GM12878 (cell line): ENCODE measurements around the gene ANO3. TPM values are rescaled to one million over a fixed set of nuclear protein-coding genes. Genes with fewer than 3 reads are reported as not detected.

Experiments
- ATAC-seq: fragments of 200-7000 bp; cut with Tn5 transposase; 3 replicates; pipeline ENCODE4 v1.9.1; 2020; ENCODE audit warnings: mild to moderate bottlenecking, moderate library complexity
- BruUV-seq: library from RNA; stranded (reverse); fragments of 400-500 nt; replicated peaks from 2 replicates; lab custom pipeline; 2021; lab: Mats Ljungman, UMichigan
- CTCF ChIA-PET: fragments of 300-600 bp; sonication (Branson Sonifier 250); formaldehyde crosslinking; extraction: SDS; loops from one replicate; lab custom pipeline; 2021; ENCODE audit warnings: inconsistent platforms; lab: Yijun Ruan, JAX
- POLR2A ChIA-PET: fragments of 350-600 bp; formaldehyde crosslinking; extraction: SDS; loops from one replicate; lab custom pipeline; 2021; ENCODE audit warnings: inconsistent platforms; lab: Charles Lee
- RAD21 ChIA-PET: fragments of 300-600 bp; sonication (Branson Sonifier 250); formaldehyde crosslinking; loops from one replicate; lab custom pipeline; 2023; ENCODE audit warnings: antibody characterized with exemption; ENCODE audit not compliant: unreplicated experiment; lab: Charles Lee
- SMC1A ChIA-PET: fragments of 300-600 bp; sonication (Branson Sonifier 250); formaldehyde crosslinking; loops from one replicate; lab custom pipeline; 2023; ENCODE audit not compliant: unreplicated experiment, uncharacterized antibody; lab: Charles Lee
- DNase-seq: peaks from one replicate; pipeline ENCODE4 v3.0.0-alpha.2; 2011; ENCODE audit warnings: low read depth, low spot score
- FAIRE-seq: peaks from 3 replicates; lab custom pipeline; 2011; peaks lifted over from hg19 to GRCh38; lab: Jason Lieb, UNC
- H2AFZ ChIP-seq: 2 replicates; pipeline ENCODE4 v1.6.0; 2011; ENCODE audit warnings: low read depth, low read length, control low read depth; ENCODE audit not compliant: control insufficient read depth
- H3K27ac ChIP-seq: 2 replicates; pipeline ENCODE4 v1.5.1; 2011; ENCODE audit warnings: control low read depth; ENCODE audit not compliant: control insufficient read depth, insufficient read depth
- H3K27me3 ChIP-seq, 2 experiments: replicated peaks in 1 of 2; 2 replicates each; pipeline versions ENCODE4 v1.6.0 to v1.6.1; 2011; ENCODE audit warnings: low read length in 1 of 2; ENCODE audit not compliant: control insufficient read depth in 2 of 2, insufficient read depth in 2 of 2
- H3K36me3 ChIP-seq, 2 experiments: 2 replicates each; pipeline ENCODE4 v1.5.1; 2011; ENCODE audit warnings: low read length in 1 of 2; ENCODE audit not compliant: control insufficient read depth in 2 of 2, insufficient read depth in 2 of 2
- H3K4me1 ChIP-seq: 2 replicates; pipeline ENCODE4 v1.6.1; 2011; ENCODE audit warnings: mild to moderate bottlenecking, low read length, moderate library complexity, mixed read lengths; ENCODE audit not compliant: control insufficient read depth, insufficient read depth
- H3K4me2 ChIP-seq: 2 replicates; pipeline ENCODE4 v1.6.0; 2011; ENCODE audit warnings: control low read depth; ENCODE audit not compliant: control insufficient read depth, insufficient read depth
- H3K4me3 ChIP-seq: fragments of 200-600 bp; sonication (generic); 2 replicates; pipeline ENCODE4 v1.5.1; 2016
- H3K79me2 ChIP-seq: 2 replicates; pipeline ENCODE4 v1.6.0; 2011; ENCODE audit warnings: low read length; ENCODE audit not compliant: control insufficient read depth, insufficient read depth
- H3K9ac ChIP-seq: 2 replicates; pipeline ENCODE4 v1.8.0; 2011; ENCODE audit warnings: low read length, control low read depth, mixed read lengths; ENCODE audit not compliant: control insufficient read depth, insufficient read depth
- H3K9me3 ChIP-seq: replicated peaks from 3 replicates; pipeline ENCODE4 v1.5.1; 2011; ENCODE audit warnings: mild to moderate bottlenecking, low read length; ENCODE audit not compliant: control insufficient read depth, insufficient read depth
- H4K20me1 ChIP-seq: 2 replicates; pipeline ENCODE4 v1.6.0; 2011; ENCODE audit not compliant: control insufficient read depth, insufficient read depth
- ASH2L ChIP-seq: fragments of 300-600, 200-600 bp; sonication (generic); IDR thresholded peaks from 2 replicates; pipeline ENCODE4 v1.6.1; 2017; ENCODE audit warnings: low read depth, mild to moderate bottlenecking, borderline replicate concordance
- CHD1 ChIP-seq: IDR thresholded peaks from 2 replicates; pipeline ENCODE4 v1.6.1; 2012; ENCODE audit warnings: low read depth, low read length, improper control_type of control experiment
- DPF2 ChIP-seq: fragments of 450-650 bp; IDR thresholded peaks from 2 replicates; pipeline ENCODE4 v1.6.1; 2017; ENCODE audit warnings: mild to moderate bottlenecking
- FOXM1 ChIP-seq: IDR thresholded peaks from 2 replicates; pipeline ENCODE4 v1.6.1; 2012; ENCODE audit warnings: low read depth, mild to moderate bottlenecking, inconsistent platforms, low read length, moderate library complexity
- GABPA ChIP-seq: IDR thresholded peaks from 2 replicates; pipeline ENCODE4 v1.6.1; 2014; ENCODE audit warnings: antibody characterized with exemption, low read depth, mild to moderate bottlenecking, inconsistent platforms
- HSF1 ChIP-seq: fragments of 150-350 bp; IDR thresholded peaks from 2 replicates; pipeline ENCODE4 v1.6.1; 2014; ENCODE audit warnings: mild to moderate bottlenecking, low read depth, low read length
- MTA2 ChIP-seq: fragments of 450-650 bp; IDR thresholded peaks from 2 replicates; pipeline ENCODE4 v1.6.1; 2016; ENCODE audit warnings: low read depth, mild to moderate bottlenecking, moderate library complexity
- MYB ChIP-seq: fragments of 150-350 bp; IDR thresholded peaks from 2 replicates; pipeline ENCODE4 v1.6.1; 2014; ENCODE audit warnings: mild to moderate bottlenecking, low read depth, low read length, borderline replicate concordance
- POLR2A ChIP-seq: IDR thresholded peaks from 2 replicates; pipeline ENCODE4 v1.6.1; 2011; ENCODE audit warnings: low read depth, mild to moderate bottlenecking, low read length
- POLR2AphosphoS5 ChIP-seq: IDR thresholded peaks from 2 replicates; pipeline ENCODE4 v1.6.1; 2011; ENCODE audit warnings: mild to moderate bottlenecking, low read length, inconsistent platforms
- SIX5 ChIP-seq: IDR thresholded peaks from 2 replicates; pipeline ENCODE4 v1.6.1; 2011; ENCODE audit warnings: mild to moderate bottlenecking, low read depth, low read length, moderate library complexity; ENCODE audit not compliant: severe bottlenecking
- SMAD1 ChIP-seq: fragments of 450-650 bp; IDR thresholded peaks from 2 replicates; pipeline ENCODE4 v1.6.1; 2018; ENCODE audit warnings: mild to moderate bottlenecking, low read depth; ENCODE audit not compliant: partially characterized antibody
- STAT3 ChIP-seq: IDR thresholded peaks from 2 replicates; pipeline ENCODE4 v1.6.1; 2011; ENCODE audit warnings: low read depth, low read length, improper control_type of control experiment
- SUZ12 ChIP-seq: fragments of 200-600 bp; sonication (generic); IDR thresholded peaks from one replicate; pipeline ENCODE4 v1.6.1; 2018; ENCODE audit warnings: antibody characterized with exemption, mild to moderate bottlenecking; ENCODE audit not compliant: unreplicated experiment
- WGBS: methylation state at CpG from one replicate; pipeline ENCODE4 v1.1.6; 2016; ENCODE audit warnings: low lambda C conversion rate; ENCODE audit not compliant: insufficient replicate concordance, insufficient coverage; ENCODE audit errors: missing lambda C conversion rate; 5-methylcytosine and 5-hydroxymethylcytosine counted together
- in situ Hi-C: fragments of 300-500 bp; cut with MboI; formaldehyde crosslinking; loops from 9 replicates; pipeline ENCODE4 v1.14.3; 2018; ENCODE audit warnings: mixed read lengths
- intact Hi-C: fragments of 100-400 bp; cut with micrococcal nuclease; formaldehyde crosslinking; loops from one replicate; pipeline ENCODE4 v1.14.2; 2022; ENCODE audit not compliant: unreplicated experiment
- polyA plus RNA-seq, 11 experiments: library from polyadenylated mRNA; depleted of rRNA in 4 of 11; unstranded in 6 of 11; stranded (reverse) in 5 of 11; fragments of >200 nt; fragmentation: Nextera tagmentation in 4 of 11; fragmentation: Illumina TruSeq in 1 of 11; extraction: Ambion mirVana in 4 of 11; extraction: Trizol in 1 of 11; gene quantifications; 1 replicate in 1 of 11; 2 replicates in 10 of 11; pipeline versions ENCODE4 v1.2.1 to v1.2.3, GENCODE V29; 2011 to 2016; ENCODE audit warnings: inconsistent platforms in 2 of 11, missing spikeins in 2 of 11, low read depth in 1 of 11
- total RNA-seq, 4 experiments: library from RNA; depleted of rRNA in 3 of 4; stranded (reverse); fragments of >200 nt in 3 of 4; fragmentation: Illumina TruSeq in 1 of 4; extraction: Trizol in 1 of 4; gene quantifications; 2 replicates each; pipeline versions ENCODE4 v1.2.1 to v1.2.3, GENCODE V29; 2013 to 2021

The ANO3 gene
- total and polyA plus RNA-seq, 10 of the 15 experiments (the other 5 are each of a cell fraction or from before 2014, with no cell fraction given) = 0.13 to 5.9 (median 0.44) TPM

GRCh38 chr11:26539517-26539916 is 207.6 kb downstream of the ANO3 start (continued):
- TF ChIP-seq SUZ12 (no peak), HSF1 (no peak), POLR2AphosphoS5 (no peak)

- Histone ChIP-seq H4K20me1 (no peaks in the 10 kb centered on the region), H3K4me3 (no peak overlapping the region), H3K4me1 (no peaks in the 10 kb centered on the region), H3K4me2 (no peak overlapping the region), H3K27ac (no peak overlapping the region), H3K36me3 (no peaks in the 10 kb centered on the region), H3K27me3 (no peaks in the 10 kb centered on the region), H3K79me2 (no peaks in the 10 kb centered on the region), H3K9me3 (no peaks in the 10 kb centered on the region), H2AFZ (no peak overlapping the region), H3K9ac (no peak overlapping the region)
- in situ Hi-C loops (no loop called here), intact Hi-C loops (no loop called here)
- 59% methylated on average over 2 of the region's 2 CpGs for WGBS
- TF ChIP-seq MYB (no peak), STAT3 (no peak), CHD1 (no peak), DPF2 (no peak), ASH2L (no peak), FOXM1 (no peak), SIX5 (no peak), MTA2 (no peak), SMAD1 (no peak), POLR2A (no peak), GABPA (no peak)
- ChIA-PET RAD21 (no interaction called here), POLR2A (no interaction called here), SMC1A (interaction anchor here (0.6 to 1.2 kb wide), 4 partner anchors 9 to 152 kb away, joined by 3 to 4 read pairs (median 3); no protein-coding TSS in a partner anchor), CTCF (interaction anchor here (1.1 kb wide), 1 partner anchor 17 kb away, joined by 3 read pairs; no protein-coding TSS in a partner anchor)
- FAIRE-seq (no peak), DNase-seq (no peak), ATAC-seq (no peak)
- BruUV-seq = no TSS peak
Measured at GRCh38 chr11:26541870-26542269, 209.9 kb downstream of the ANO3 start.
